ENCODE results near the gene MSRB3. TPM values are rescaled to one million over a fixed set of nuclear protein-coding genes. Genes with fewer than 3 reads are reported as not detected.

Gene MSRB3
- polyA plus RNA-seq, 1 donor from 2014 or later: 0.19 TPM

DNA sequence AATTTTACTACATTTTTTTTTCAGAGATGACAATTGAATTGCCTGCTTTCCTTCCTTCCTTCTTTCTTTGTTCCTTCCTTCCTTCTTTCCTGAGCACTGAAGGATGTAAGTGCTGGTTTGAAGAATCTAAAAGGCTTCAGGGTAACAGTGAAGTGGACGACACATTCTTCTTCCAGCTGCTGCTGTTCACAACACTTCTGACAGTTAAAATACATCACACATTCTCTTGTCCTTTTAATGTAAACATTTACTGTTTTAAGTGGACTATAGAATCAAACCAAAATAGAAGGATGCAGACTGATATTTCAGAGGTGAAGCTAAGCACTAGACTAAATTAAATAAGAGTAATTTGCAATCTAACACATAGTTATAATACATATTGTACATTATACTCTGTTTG, 151.5 kb downstream of the MSRB3 start:
- no peak for TF ChIP-seq RAD21 (conservative IDR thresholded peaks at IDR 0.05)
- no peak for TF ChIP-seq POLR2AphosphoS5 (IDR thresholded peaks at IDR 0.05)
- TF ChIP-seq, protein P1, sequence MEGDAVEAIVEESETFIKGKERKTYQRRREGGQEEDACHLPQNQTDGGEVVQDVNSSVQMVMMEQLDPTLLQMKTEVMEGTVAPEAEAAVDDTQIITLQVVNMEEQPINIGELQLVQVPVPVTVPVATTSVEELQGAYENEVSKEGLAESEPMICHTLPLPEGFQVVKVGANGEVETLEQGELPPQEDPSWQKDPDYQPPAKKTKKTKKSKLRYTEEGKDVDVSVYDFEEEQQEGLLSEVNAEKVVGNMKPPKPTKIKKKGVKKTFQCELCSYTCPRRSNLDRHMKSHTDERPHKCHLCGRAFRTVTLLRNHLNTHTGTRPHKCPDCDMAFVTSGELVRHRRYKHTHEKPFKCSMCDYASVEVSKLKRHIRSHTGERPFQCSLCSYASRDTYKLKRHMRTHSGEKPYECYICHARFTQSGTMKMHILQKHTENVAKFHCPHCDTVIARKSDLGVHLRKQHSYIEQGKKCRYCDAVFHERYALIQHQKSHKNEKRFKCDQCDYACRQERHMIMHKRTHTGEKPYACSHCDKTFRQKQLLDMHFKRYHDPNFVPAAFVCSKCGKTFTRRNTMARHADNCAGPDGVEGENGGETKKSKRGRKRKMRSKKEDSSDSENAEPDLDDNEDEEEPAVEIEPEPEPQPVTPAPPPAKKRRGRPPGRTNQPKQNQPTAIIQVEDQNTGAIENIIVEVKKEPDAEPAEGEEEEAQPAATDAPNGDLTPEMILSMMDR (IDR thresholded peaks at IDR 0.05; ENCODE audit: poor library complexity, severe bottlenecking): no peak
- no peak for TF ChIP-seq EZH2 (IDR thresholded peaks at IDR 0.05; ENCODE audit: borderline replicate concordance, insufficient read depth, low read length, poor library complexity, severe bottlenecking)
- no peak for TF ChIP-seq EP300 (conservative IDR thresholded peaks at IDR 0.05; ENCODE audit: poor library complexity, severe bottlenecking)
- TF ChIP-seq MXI1 (conservative IDR thresholded peaks at IDR 0.05; ENCODE audit: poor library complexity, severe bottlenecking): no peak
- no peak for TF ChIP-seq SMC3 (conservative IDR thresholded peaks at IDR 0.05; ENCODE audit: poor library complexity)
- TF ChIP-seq, protein P2, sequence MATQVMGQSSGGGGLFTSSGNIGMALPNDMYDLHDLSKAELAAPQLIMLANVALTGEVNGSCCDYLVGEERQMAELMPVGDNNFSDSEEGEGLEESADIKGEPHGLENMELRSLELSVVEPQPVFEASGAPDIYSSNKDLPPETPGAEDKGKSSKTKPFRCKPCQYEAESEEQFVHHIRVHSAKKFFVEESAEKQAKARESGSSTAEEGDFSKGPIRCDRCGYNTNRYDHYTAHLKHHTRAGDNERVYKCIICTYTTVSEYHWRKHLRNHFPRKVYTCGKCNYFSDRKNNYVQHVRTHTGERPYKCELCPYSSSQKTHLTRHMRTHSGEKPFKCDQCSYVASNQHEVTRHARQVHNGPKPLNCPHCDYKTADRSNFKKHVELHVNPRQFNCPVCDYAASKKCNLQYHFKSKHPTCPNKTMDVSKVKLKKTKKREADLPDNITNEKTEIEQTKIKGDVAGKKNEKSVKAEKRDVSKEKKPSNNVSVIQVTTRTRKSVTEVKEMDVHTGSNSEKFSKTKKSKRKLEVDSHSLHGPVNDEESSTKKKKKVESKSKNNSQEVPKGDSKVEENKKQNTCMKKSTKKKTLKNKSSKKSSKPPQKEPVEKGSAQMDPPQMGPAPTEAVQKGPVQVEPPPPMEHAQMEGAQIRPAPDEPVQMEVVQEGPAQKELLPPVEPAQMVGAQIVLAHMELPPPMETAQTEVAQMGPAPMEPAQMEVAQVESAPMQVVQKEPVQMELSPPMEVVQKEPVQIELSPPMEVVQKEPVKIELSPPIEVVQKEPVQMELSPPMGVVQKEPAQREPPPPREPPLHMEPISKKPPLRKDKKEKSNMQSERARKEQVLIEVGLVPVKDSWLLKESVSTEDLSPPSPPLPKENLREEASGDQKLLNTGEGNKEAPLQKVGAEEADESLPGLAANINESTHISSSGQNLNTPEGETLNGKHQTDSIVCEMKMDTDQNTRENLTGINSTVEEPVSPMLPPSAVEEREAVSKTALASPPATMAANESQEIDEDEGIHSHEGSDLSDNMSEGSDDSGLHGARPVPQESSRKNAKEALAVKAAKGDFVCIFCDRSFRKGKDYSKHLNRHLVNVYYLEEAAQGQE (IDR thresholded peaks at IDR 0.05; ENCODE audit: borderline replicate concordance): no peak
- TF ChIP-seq TAF1 (IDR thresholded peaks at IDR 0.05; ENCODE audit: low read depth): no peak
- Histone ChIP-seq H3K36me3 (ENCODE audit: insufficient read depth, low read length) (no peaks in the 10 kb centered on the region), H3K4me2 (ENCODE audit: low read length) (no peak overlapping the region)

DNA sequence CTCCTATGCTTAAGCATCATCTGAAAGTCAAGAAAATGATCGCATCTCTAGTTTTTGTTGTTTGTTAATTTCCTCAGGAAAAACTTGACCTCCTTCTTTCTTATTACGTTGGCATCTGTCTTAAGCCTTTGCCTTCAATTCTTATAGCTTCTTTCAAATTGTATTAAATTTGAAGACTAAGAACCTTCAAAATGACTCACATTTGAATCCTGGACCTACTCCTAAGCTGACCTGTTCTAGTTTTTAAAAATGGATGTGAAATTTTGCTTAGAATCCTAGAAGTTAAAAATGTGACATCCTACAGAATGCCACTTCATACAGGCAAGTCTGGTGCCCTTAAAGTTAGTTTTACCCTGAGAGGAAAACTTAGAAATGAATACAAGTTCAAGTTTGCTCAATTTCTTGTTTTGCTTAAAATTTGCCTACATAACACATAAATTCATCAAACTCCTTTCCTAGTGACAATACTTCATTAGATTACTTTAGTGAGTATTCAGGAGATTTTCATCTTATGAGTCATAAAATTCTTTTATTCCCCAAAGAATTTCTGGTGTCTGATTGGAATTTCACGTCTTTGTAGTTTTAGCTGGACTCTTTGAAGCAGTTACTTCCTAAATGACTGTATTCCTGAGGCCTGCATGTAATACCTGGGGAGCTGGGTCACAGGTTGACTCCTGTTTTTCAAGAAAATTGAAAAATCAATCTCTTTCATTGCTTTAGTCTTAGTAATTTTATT, 152.3 kb downstream of the MSRB3 start:
- H3K27me3 ChIP-seq (ENCODE audit: insufficient read depth, low read depth, low read length): no peaks in the 10 kb centered on the region
- no peaks in the 10 kb centered on the region for H3K36me3 ChIP-seq (ENCODE audit: insufficient read depth, low read length)
- TF ChIP-seq MXI1 (conservative IDR thresholded peaks at IDR 0.05; ENCODE audit: poor library complexity, severe bottlenecking) (no peak), TAF1 (IDR thresholded peaks at IDR 0.05; ENCODE audit: low read depth) (no peak), EP300 (conservative IDR thresholded peaks at IDR 0.05; ENCODE audit: poor library complexity, severe bottlenecking) (no peak), SMC3 (conservative IDR thresholded peaks at IDR 0.05; ENCODE audit: poor library complexity) (no peak), RAD21 (conservative IDR thresholded peaks at IDR 0.05) (no peak), POLR2AphosphoS5 (IDR thresholded peaks at IDR 0.05) (no peak)
- TF ChIP-seq, protein P1 (IDR thresholded peaks at IDR 0.05; ENCODE audit: poor library complexity, severe bottlenecking): no peak
- TF ChIP-seq, protein P2 (IDR thresholded peaks at IDR 0.05; ENCODE audit: borderline replicate concordance): no peak
- no peaks in the 10 kb centered on the region for H3F3A ChIP-seq (ENCODE audit: insufficient read depth, low read length, poor library complexity, severe bottlenecking)
- no peak overlapping the region for H3K4me2 ChIP-seq (ENCODE audit: low read length)
- no peaks in the 10 kb centered on the region for H3K9me3 ChIP-seq (ENCODE audit: low read length)
- no peak overlapping the region for H3K4me3 ChIP-seq (ENCODE audit: low read length)
- no peak overlapping the region for H2AFZ ChIP-seq (ENCODE audit: low read depth, low read length)
- H3K9me2 ChIP-seq (ENCODE audit: insufficient read depth, low read length): no peaks in the 10 kb centered on the region
- no peak overlapping the region for H3K9ac ChIP-seq (ENCODE audit: low read length)
- H3K27ac ChIP-seq (ENCODE audit: low read length): no peak overlapping the region
- no peaks in the 10 kb centered on the region for H4K20me1 ChIP-seq (ENCODE audit: insufficient read depth)
- H3K79me2 ChIP-seq (replicated peaks; ENCODE audit: insufficient read depth, low read length): no peaks in the 10 kb centered on the region

More for the DNA sequence above, 151.5 kb downstream of the MSRB3 start:
- no peak overlapping the region for H3K27ac ChIP-seq (ENCODE audit: low read length)
- no peaks in the 10 kb centered on the region for H3K9me2 ChIP-seq (ENCODE audit: insufficient read depth, low read length)
- H3K27me3 ChIP-seq (ENCODE audit: insufficient read depth, low read depth, low read length): no peaks in the 10 kb centered on the region
- no peaks in the 10 kb centered on the region for H4K20me1 ChIP-seq (ENCODE audit: insufficient read depth)
- H3K79me2 ChIP-seq (replicated peaks; ENCODE audit: insufficient read depth, low read length): no peaks in the 10 kb centered on the region
- no peak overlapping the region for H3K9ac ChIP-seq (ENCODE audit: low read length)
- no peak overlapping the region for H2AFZ ChIP-seq (ENCODE audit: low read depth, low read length)
- no peaks in the 10 kb centered on the region for H3F3A ChIP-seq (ENCODE audit: insufficient read depth, low read length, poor library complexity, severe bottlenecking)
- H3K4me3 ChIP-seq (ENCODE audit: low read length): no peak overlapping the region
- no peaks in the 10 kb centered on the region for H3K9me3 ChIP-seq (ENCODE audit: low read length)
